ENCODE measurements around the gene IGFL3. TPM values are rescaled to one million over a fixed set of nuclear protein-coding genes. Genes with fewer than 3 reads are reported as not detected.

IGFL3 gene
- total RNA-seq, 6 donors from 2014 or later = not detected

- ATAC-seq (ENCODE audit: low FRiP score in 2 of 2) = no peak
- WGBS, 2 donors = 75% methylated on average over 4 of the region's 4 CpGs
- no peak for TF ChIP-seq POLR2A (IDR thresholded peaks at IDR 0.05)
- no peak for TF ChIP-seq CTCF (IDR thresholded peaks at IDR 0.05)
- no peak for TF ChIP-seq POLR2AphosphoS5 (IDR thresholded peaks at IDR 0.05)
- no peak for TF ChIP-seq EP300 (IDR thresholded peaks at IDR 0.05)
Measured at GRCh38 chr19:46142294-46142693, 17.8 kb upstream of the IGFL3 start.

GRCh38 chr19:46141421-46141820, 16.9 kb upstream of the IGFL3 start:
- no peaks in the 10 kb centered on the region for H3K4me1 ChIP-seq
- no peak overlapping the region for H3K27ac ChIP-seq
- H3K9me3 ChIP-seq = no peaks in the 10 kb centered on the region
- no peak for ATAC-seq (ENCODE audit: low FRiP score in 2 of 2)
- 67 to 75% methylated on average over 1 of the region's 1 CpG for WGBS, 2 donors
- TF ChIP-seq EP300 (IDR thresholded peaks at IDR 0.05) = no peak
- no peak for TF ChIP-seq POLR2A (IDR thresholded peaks at IDR 0.05)
- TF ChIP-seq CTCF (IDR thresholded peaks at IDR 0.05) = no peak
- no peak for TF ChIP-seq POLR2AphosphoS5 (IDR thresholded peaks at IDR 0.05)
- H3K36me3 ChIP-seq = no peaks in the 10 kb centered on the region
- no peaks in the 10 kb centered on the region for H3K27me3 ChIP-seq
- H3K4me3 ChIP-seq = no peak overlapping the region
- no peak for DNase-seq

More at GRCh38 chr19:46142294-46142693, 17.8 kb upstream of the IGFL3 start:
- H3K4me3 ChIP-seq = no peak overlapping the region
- H3K4me1 ChIP-seq = no peaks in the 10 kb centered on the region
- no peak overlapping the region for H3K27ac ChIP-seq
- no peaks in the 10 kb centered on the region for H3K36me3 ChIP-seq
- H3K9me3 ChIP-seq = no peaks in the 10 kb centered on the region
- H3K27me3 ChIP-seq = no peaks in the 10 kb centered on the region
- DNase-seq = no peak

- DNase-seq (no peak), ATAC-seq (ENCODE audit: low FRiP score in 2 of 2) (no peak)
- H3K36me3 ChIP-seq = no peaks in the 10 kb centered on the region
- H3K27me3 ChIP-seq = no peaks in the 10 kb centered on the region
- 71 to 100% methylated on average over 3 to 4 of the region's 4 CpGs for WGBS, 2 donors
- TF ChIP-seq EP300 (IDR thresholded peaks at IDR 0.05) = no peak
- TF ChIP-seq POLR2A (IDR thresholded peaks at IDR 0.05) = no peak
- TF ChIP-seq POLR2AphosphoS5 (IDR thresholded peaks at IDR 0.05) = no peak
- TF ChIP-seq CTCF (IDR thresholded peaks at IDR 0.05) = no peak
- H3K9me3 ChIP-seq = no peaks in the 10 kb centered on the region
- peaks cover 6 to 11% (median 9%) of the 10 kb centered on the region in 4 donors for H3K4me1 ChIP-seq
- no peak overlapping the region for H3K4me3 ChIP-seq
- H3K27ac ChIP-seq = no peak overlapping the region
Measured at GRCh38 chr19:46137915-46138473, 13.5 kb upstream of the IGFL3 start.

- H3K27me3 ChIP-seq = no peaks in the 10 kb centered on the region
- H3K4me1 ChIP-seq = peaks cover 6 to 13% (median 9%) of the 10 kb centered on the region in 4 donors
- no peaks in the 10 kb centered on the region for H3K9me3 ChIP-seq
- DNase-seq (no peak), ATAC-seq (ENCODE audit: low FRiP score in 2 of 2) (no peak)
- no peaks in the 10 kb centered on the region for H3K36me3 ChIP-seq
- TF ChIP-seq POLR2AphosphoS5 (IDR thresholded peaks at IDR 0.05) = no peak
- TF ChIP-seq CTCF (IDR thresholded peaks at IDR 0.05) = no peak
- no peak for TF ChIP-seq POLR2A (IDR thresholded peaks at IDR 0.05)
- no peak for TF ChIP-seq EP300 (IDR thresholded peaks at IDR 0.05)
- no peak overlapping the region for H3K27ac ChIP-seq
- no peak overlapping the region for H3K4me3 ChIP-seq
Measured at GRCh38 chr19:46134527-46134926, 10.0 kb upstream of the IGFL3 start.

- Histone ChIP-seq H3K4me1 (peaks cover 6 to 13% (median 9%) of the 10 kb centered on the region in 4 donors), H3K36me3 (no peaks in the 10 kb centered on the region), H3K4me3 (no peak overlapping the region), H3K9me3 (no peaks in the 10 kb centered on the region), H3K27me3 (no peaks in the 10 kb centered on the region), H3K27ac (peak overlapping the region in 3 of 4 donors; percentile 1 to 45 (median 23))
- DNase-seq (no peak), ATAC-seq (ENCODE audit: low FRiP score in 2 of 2) (no peak)
- TF ChIP-seq CTCF (IDR thresholded peaks at IDR 0.05) (no peak), POLR2AphosphoS5 (IDR thresholded peaks at IDR 0.05) (no peak), POLR2A (IDR thresholded peaks at IDR 0.05) (no peak), EP300 (IDR thresholded peaks at IDR 0.05) (no peak)
- 87 to 95% methylated on average over 1 of the region's 1 CpG for WGBS, 2 donors
Measured at GRCh38 chr19:46133777-46134241, 9.3 kb upstream of the IGFL3 start.
